Heart right ventricle (tissue), 16 donors: ENCODE data around the gene MCRIP1. TPM values are rescaled to one million over a fixed set of nuclear protein-coding genes. Genes with fewer than 3 reads are reported as not detected.

Source experiments
- ATAC-seq, 8 donors: fragments of 200-7000 bp; cut with Tn5 transposase; one replicate each; pipeline ENCODE4 v1.9.1; 2020; ENCODE audit warnings: mild to moderate bottlenecking in 8 of 8, moderate library complexity in 8 of 8, moderate number of reproducible peaks in 1 of 8
- DNase-seq, 2 donors: peaks; one replicate each; pipeline ENCODE4 v3.0.0-alpha.2; 2020
- H3K27ac ChIP-seq, 10 donors: fragments of 200-600 bp; sonication (generic) in 2 of 10; one replicate each; pipeline versions ENCODE4 v1.5.0 to v1.8.0; 2020 to 2022; ENCODE audit warnings: mild to moderate bottlenecking in 3 of 10
- H3K27me3 ChIP-seq, 7 donors: fragments of 200-600 bp; one replicate each; pipeline ENCODE4 v1.8.0; 2021 to 2022; ENCODE audit warnings: mild to moderate bottlenecking in 2 of 7
- H3K36me3 ChIP-seq, 9 donors: fragments of 200-600 bp; sonication (generic) in 1 of 9; one replicate each; pipeline versions ENCODE4 v1.5.0 to v1.8.0; 2020 to 2022; ENCODE audit warnings: mild to moderate bottlenecking in 2 of 9
- H3K4me1 ChIP-seq, 9 donors: fragments of 200-600 bp; sonication (generic) in 1 of 9; one replicate each; pipeline versions ENCODE4 v1.5.0 to v1.8.0; 2020 to 2022; ENCODE audit warnings: mild to moderate bottlenecking in 4 of 9
- H3K4me3 ChIP-seq, 10 donors: fragments of 200-600 bp; sonication (generic) in 2 of 10; one replicate each; pipeline versions ENCODE4 v1.5.0 to v1.8.0; 2020 to 2022; ENCODE audit warnings: mild to moderate bottlenecking in 7 of 10, moderate library complexity in 2 of 10
- H3K9me3 ChIP-seq, 11 donors: fragments of 200-600 bp in 10 of 11; sonication (generic) in 2 of 11; one replicate each; pipeline versions ENCODE4 v1.5.0 to v1.8.0; 2013 to 2022; ENCODE audit warnings: mild to moderate bottlenecking in 2 of 11, control low read depth in 1 of 11, moderate library complexity in 1 of 11
- WGBS, 2 donors: extraction: QIAGEN DNeasy Blood & Tissue Kit; methylation state at CpG; one replicate each; pipeline ENCODE4 v1.1.7; 2013; ENCODE audit warnings: inconsistent platforms in 1 of 2; 5-methylcytosine and 5-hydroxymethylcytosine counted together
- intact Hi-C, 10 donors: fragments of 100-400 bp; cut with DNase I; formaldehyde crosslinking; loops; one replicate each; pipeline versions ENCODE4 v1.11.1 to v1.14.2; 2022
- polyA plus RNA-seq, 2 donors: library from polyadenylated mRNA; stranded (reverse); fragments of 200-250 nt; gene quantifications; one replicate each; pipeline ENCODE4 v1.2.3, GENCODE V29; 2013
- total RNA-seq, 10 donors: library from RNA; stranded (reverse); fragmentation: NEBNext Ultra II Directional in 3 of 10; extraction: Animal tissue kit (Norgen Biotek cat#: 25700) in 3 of 10; gene quantifications; one replicate each; pipeline versions ENCODE4 v1.2.1 to v1.2.4, GENCODE V29; 2021 to 2023
- TF ChIP-seq, protein P1 (sequence below), 9 donors: fragments of 200-600 bp; sonication (generic) in 2 of 9; IDR thresholded peaks; one replicate each; pipeline versions ENCODE4 v1.5.0 to v1.8.0; 2021 to 2022; ENCODE audit warnings: antibody characterized with exemption in 9 of 9, mild to moderate bottlenecking in 5 of 9, moderate library complexity in 1 of 9
- donor health status: Arrhythmogenic right ventricular cardiomyopathy.
- donor health status: ischemic (EF 13 %, LVEDD 7.1; RV severe dilation, severe dysfunction).
- donor health status: healthy with polysubstance abuse.
- donor health status: DM: no; HTN: yes; CAD: no.
- donor health status: DM: no; HTN: no; CAD: no.
- donor health status: ischemic (EF 25% LVEDD 6.9; RV normal size, moderate dysfunction).
- donor health status: ischemic (EF 25% LVEDD 5.7; RV mildly dilated, moderate dysfunction).
- donor health status: healthy.
- donor health status: DM: yes; HTN: yes; CAD: no.
- donor health status: Ischemic cardiomyopathy.
- donor health status: ischemic (EF 35%, LVEDD 5.7; RV mildly dilated, moderate dysfunction).
- donor health status: nonischemic (EF 11% LVEDD 7.7; RV severe dilation, severe dysfunction).
- donor health status: DM: yes; HTN: yes; CAD: no.
- donor health status: PGD.
- donor health status: ischemic (EF 29% LVEDD 5.4; RV normal size, mild dysfunction).
- donor health status: nonischemic (EF 23%, LVEDD 6.1; RV moderate dilation, normal function).

The MCRIP1 gene
- total and polyA plus RNA-seq, 12 donors: 75.1 to 239 (median 92.5) TPM

DNA sequence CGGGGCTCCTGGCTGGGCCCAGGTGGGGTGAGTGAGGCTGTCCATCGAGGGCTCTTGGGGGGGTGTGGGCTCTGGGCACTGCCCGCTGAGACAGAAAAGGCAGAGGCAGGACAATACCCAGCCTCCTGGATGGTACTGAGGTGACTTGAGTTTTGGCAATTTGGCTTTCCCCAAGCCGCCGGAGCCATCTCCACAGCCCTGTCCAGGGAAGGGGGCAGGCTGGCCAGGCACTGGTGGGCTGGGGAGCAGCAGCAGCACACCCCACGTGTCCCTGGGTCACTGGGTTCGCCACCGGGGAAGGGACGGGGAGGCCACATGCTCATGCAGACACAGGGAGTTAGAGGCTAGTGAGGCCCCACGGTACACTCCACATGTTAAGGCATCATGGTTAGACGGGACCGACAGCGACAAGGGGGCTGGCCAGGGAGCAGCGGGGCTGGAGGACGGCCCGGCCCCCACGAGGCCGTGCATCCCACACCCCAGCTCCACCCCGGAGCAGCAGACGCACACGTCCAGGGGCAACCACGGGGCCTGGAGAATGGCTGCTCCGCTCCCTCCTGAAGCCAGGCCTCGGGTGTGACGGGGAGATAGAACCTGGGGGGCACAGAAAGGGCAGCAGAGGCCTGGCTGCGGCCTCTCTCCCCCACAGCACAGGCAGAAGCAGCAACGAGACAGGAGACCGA is 35.0 kb upstream of the MCRIP1 start:
- no peaks in the 10 kb centered on the region for H3K9me3 ChIP-seq
- ATAC-seq (peak in 1 of 8 donors; percentile 0), DNase-seq (no peak)
- 62 to 70% methylated on average over 28 of the region's 28 CpGs for WGBS, 2 donors
- H3K4me1 ChIP-seq: peaks cover 27 to 85% (median 59%) of the 10 kb centered on the region in 9 donors
- peaks cover 0 to 55% (median 20%) of the 10 kb centered on the region in 9 donors for H3K36me3 ChIP-seq
- peak overlapping the region in 8 of 10 donors; percentile 6 to 99 (median 97) for H3K27ac ChIP-seq
- no peak overlapping the region for H3K4me3 ChIP-seq
- no peaks in the 10 kb centered on the region for H3K27me3 ChIP-seq
- TF ChIP-seq, protein P1, sequence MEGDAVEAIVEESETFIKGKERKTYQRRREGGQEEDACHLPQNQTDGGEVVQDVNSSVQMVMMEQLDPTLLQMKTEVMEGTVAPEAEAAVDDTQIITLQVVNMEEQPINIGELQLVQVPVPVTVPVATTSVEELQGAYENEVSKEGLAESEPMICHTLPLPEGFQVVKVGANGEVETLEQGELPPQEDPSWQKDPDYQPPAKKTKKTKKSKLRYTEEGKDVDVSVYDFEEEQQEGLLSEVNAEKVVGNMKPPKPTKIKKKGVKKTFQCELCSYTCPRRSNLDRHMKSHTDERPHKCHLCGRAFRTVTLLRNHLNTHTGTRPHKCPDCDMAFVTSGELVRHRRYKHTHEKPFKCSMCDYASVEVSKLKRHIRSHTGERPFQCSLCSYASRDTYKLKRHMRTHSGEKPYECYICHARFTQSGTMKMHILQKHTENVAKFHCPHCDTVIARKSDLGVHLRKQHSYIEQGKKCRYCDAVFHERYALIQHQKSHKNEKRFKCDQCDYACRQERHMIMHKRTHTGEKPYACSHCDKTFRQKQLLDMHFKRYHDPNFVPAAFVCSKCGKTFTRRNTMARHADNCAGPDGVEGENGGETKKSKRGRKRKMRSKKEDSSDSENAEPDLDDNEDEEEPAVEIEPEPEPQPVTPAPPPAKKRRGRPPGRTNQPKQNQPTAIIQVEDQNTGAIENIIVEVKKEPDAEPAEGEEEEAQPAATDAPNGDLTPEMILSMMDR (IDR thresholded peaks at IDR 0.05): no peak
- intact Hi-C loops: no loop called here

DNA sequence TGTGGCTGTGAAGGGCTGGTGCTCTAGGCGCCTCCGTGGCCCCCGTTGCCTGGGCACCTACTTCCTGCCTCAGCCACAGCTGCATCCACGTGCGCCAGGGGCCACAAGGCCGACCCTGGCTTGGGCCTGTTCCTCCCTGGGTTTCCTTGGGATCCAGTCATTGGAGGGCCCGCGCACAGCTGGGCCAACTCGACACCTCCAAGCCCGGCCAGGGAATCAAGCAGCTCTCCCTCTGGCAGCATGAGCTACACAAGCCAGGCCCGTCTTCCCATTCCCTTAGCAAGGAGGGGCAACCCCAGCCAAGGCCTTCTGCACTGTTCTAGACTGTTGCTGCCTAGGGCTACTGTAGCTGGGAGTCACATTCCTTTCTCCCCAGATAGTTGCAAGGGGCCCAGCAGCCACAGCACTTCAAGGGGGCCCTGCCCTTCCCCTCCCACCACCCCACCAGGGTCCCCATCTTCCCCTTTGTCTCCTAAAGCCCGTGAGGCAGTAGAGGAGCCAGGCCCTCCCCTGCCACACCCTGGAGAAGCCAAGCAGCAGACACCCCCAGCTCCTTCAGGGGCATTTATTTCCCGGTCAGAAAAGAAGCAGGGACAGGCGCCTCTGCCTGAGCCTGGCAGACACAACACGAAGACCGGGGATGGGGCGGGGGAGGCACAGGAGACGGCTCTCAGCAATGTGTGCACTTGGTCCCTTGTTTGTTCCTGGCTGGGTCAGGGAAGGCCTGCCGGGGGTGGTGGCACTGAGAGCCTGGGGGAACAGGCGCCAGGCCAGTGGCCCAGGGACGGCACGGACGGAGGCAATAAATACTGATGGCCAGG is 34.3 kb upstream of the MCRIP1 start:
- intact Hi-C loops: no loop called here
- TF ChIP-seq, protein P1 (IDR thresholded peaks at IDR 0.05): no peak
- H3K27ac ChIP-seq: peak overlapping the region in 7 of 10 donors; percentile 6 to 99 (median 95)
- peak in 4 of 8 donors; percentile 0 to 2 (median 1) for ATAC-seq
- no peak for DNase-seq
- H3K4me1 ChIP-seq: peaks cover 27 to 85% (median 58%) of the 10 kb centered on the region in 9 donors
- 53% methylated on average over 23 of the region's 23 CpGs for WGBS, 2 donors
- peaks cover 0 to 62% (median 20%) of the 10 kb centered on the region in 9 donors for H3K36me3 ChIP-seq
- H3K9me3 ChIP-seq: no peaks in the 10 kb centered on the region
- H3K4me3 ChIP-seq: no peak overlapping the region
- H3K27me3 ChIP-seq: no peaks in the 10 kb centered on the region

DNA sequence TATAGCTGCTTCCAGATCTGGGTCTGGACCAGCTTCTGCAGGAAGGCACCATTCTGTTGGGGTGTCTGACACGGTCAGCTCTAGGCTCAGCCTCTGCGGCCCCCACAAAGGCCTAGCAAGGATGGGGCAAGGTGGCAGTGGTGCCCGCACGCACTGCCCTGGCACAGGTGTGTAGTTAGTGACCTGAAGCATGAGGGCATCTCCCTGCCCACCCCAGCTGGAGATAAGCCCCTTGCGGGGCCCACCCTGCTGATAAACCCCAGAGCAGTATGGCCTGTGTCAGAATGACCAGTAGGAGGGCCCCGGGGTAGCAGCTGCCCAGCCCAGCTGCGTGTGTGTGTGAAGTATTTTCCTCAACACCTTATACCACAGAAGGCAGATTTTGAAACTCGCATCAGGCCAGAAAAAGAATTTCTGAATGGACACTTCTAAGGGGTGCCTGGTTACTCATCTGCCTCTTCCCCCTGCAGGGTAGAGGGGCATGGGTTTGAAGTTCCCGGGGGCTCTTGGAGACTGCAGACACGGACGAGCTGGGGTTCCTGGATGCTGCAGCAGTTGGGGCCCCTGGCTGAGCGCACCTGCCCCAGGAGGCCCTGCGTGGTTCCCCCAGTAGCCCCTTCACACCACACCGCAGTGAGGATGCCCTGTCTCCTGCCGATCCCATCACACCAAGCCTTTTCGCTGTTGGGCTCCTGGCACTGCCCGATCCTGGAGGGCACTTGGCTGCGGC is 33.5 kb upstream of the MCRIP1 start:
- DNase-seq: no peak
- TF ChIP-seq, protein P1 (IDR thresholded peaks at IDR 0.05): no peak
- ATAC-seq: peak in 1 of 8 donors; percentile 2
- H3K4me3 ChIP-seq: no peak overlapping the region
- H3K4me1 ChIP-seq: peaks cover 33 to 85% (median 59%) of the 10 kb centered on the region in 9 donors
- H3K27me3 ChIP-seq: no peaks in the 10 kb centered on the region
- intact Hi-C loops: no loop called here
- H3K36me3 ChIP-seq: peaks cover 0 to 62% (median 20%) of the 10 kb centered on the region in 9 donors
- H3K27ac ChIP-seq: peak overlapping the region in 5 of 10 donors; percentile 57 to 99 (median 99)
- 72 to 75% methylated on average over 18 of the region's 18 CpGs for WGBS, 2 donors
- H3K9me3 ChIP-seq: no peaks in the 10 kb centered on the region
